ENCODE measurements around the gene TIE1.

The TIE1 gene

GRCh38 chr1:43292216-43292615 is 8.6 kb upstream of the TIE1 start:
- Histone ChIP-seq H3K9ac (ENCODE audit: low read length) (no peak overlapping the region), H3K4me2 (ENCODE audit: low read length) (no peak overlapping the region), H2AFZ (ENCODE audit: low read depth, low read length) (no peak overlapping the region), H3K27ac (ENCODE audit: low read length) (no peak overlapping the region), H3K9me3 (ENCODE audit: insufficient read depth, low read length) (no peaks in the 10 kb centered on the region), H3K4me1 (ENCODE audit: low read length) (0 out of 2 replicates have a peak, but pooled peaks cover 2% of the 10 kb centered on the region), H3K36me3 (replicated peaks; ENCODE audit: low read depth, low read length) (no peaks in the 10 kb centered on the region), H4K20me1 (ENCODE audit: insufficient read depth, low read length) (no peaks in the 10 kb centered on the region), H3K27me3 (ENCODE audit: low read depth, low read length) (peaks cover 12% of the 10 kb centered on the region), H3K4me3 (ENCODE audit: low read length) (no peak overlapping the region), H3K79me2 (ENCODE audit: low read length) (no peaks in the 10 kb centered on the region)
- TF ChIP-seq EZH2phosphoT487 (IDR thresholded peaks at IDR 0.05; ENCODE audit: low read depth), result no peak
- TF ChIP-seq CTCF (IDR thresholded peaks at IDR 0.05; ENCODE audit: low read depth, low read length), result no peak

GRCh38 chr1:43292679-43293078 is 8.1 kb upstream of the TIE1 start:
- peaks cover 9% of the 10 kb centered on the region for H3K27me3 ChIP-seq (ENCODE audit: low read depth, low read length)
- H3K4me1 ChIP-seq (ENCODE audit: low read length), result 0 out of 2 replicates have a peak, but pooled peaks cover 2% of the 10 kb centered on the region
- no peaks in the 10 kb centered on the region for H4K20me1 ChIP-seq (ENCODE audit: insufficient read depth, low read length)
- no peaks in the 10 kb centered on the region for H3K9me3 ChIP-seq (ENCODE audit: insufficient read depth, low read length)
- no peak overlapping the region for H3K4me3 ChIP-seq (ENCODE audit: low read length)
- H3K27ac ChIP-seq (ENCODE audit: low read length), result no peak overlapping the region
- H3K79me2 ChIP-seq (ENCODE audit: low read length), result no peaks in the 10 kb centered on the region
- no peaks in the 10 kb centered on the region for H3K36me3 ChIP-seq (replicated peaks; ENCODE audit: low read depth, low read length)
- TF ChIP-seq CTCF (IDR thresholded peaks at IDR 0.05; ENCODE audit: low read depth, low read length) (no peak), EZH2phosphoT487 (IDR thresholded peaks at IDR 0.05; ENCODE audit: low read depth) (no peak)
- H3K9ac ChIP-seq (ENCODE audit: low read length), result no peak overlapping the region
- no peak overlapping the region for H3K4me2 ChIP-seq (ENCODE audit: low read length)
- no peak overlapping the region for H2AFZ ChIP-seq (ENCODE audit: low read depth, low read length)

- no peak overlapping the region for H2AFZ ChIP-seq (ENCODE audit: low read depth, low read length)
- no peaks in the 10 kb centered on the region for H3K79me2 ChIP-seq (ENCODE audit: low read length)
- H3K9me3 ChIP-seq (ENCODE audit: insufficient read depth, low read length), result no peaks in the 10 kb centered on the region
- no peak overlapping the region for H3K4me2 ChIP-seq (ENCODE audit: low read length)
- no peak for TF ChIP-seq EZH2phosphoT487 (IDR thresholded peaks at IDR 0.05; ENCODE audit: low read depth)
- no peak for TF ChIP-seq CTCF (IDR thresholded peaks at IDR 0.05; ENCODE audit: low read depth, low read length)
- H3K4me3 ChIP-seq (ENCODE audit: low read length), result no peak overlapping the region
- H3K36me3 ChIP-seq (replicated peaks; ENCODE audit: low read depth, low read length), result no peaks in the 10 kb centered on the region
- no peaks in the 10 kb centered on the region for H4K20me1 ChIP-seq (ENCODE audit: insufficient read depth, low read length)
- no peak overlapping the region for H3K27ac ChIP-seq (ENCODE audit: low read length)
- H3K27me3 ChIP-seq (ENCODE audit: low read depth, low read length), result peaks cover 4% of the 10 kb centered on the region
- no peak overlapping the region for H3K9ac ChIP-seq (ENCODE audit: low read length)
- 0 out of 2 replicates have a peak, but pooled peaks cover 2% of the 10 kb centered on the region for H3K4me1 ChIP-seq (ENCODE audit: low read length)
Observed at GRCh38 chr1:43293176-43293575, 7.6 kb upstream of the TIE1 start.

- Histone ChIP-seq H3K9me3 (ENCODE audit: insufficient read depth, low read length) (no peaks in the 10 kb centered on the region), H3K9ac (ENCODE audit: low read length) (no peak overlapping the region), H3K36me3 (replicated peaks; ENCODE audit: low read depth, low read length) (no peaks in the 10 kb centered on the region), H3K4me2 (ENCODE audit: low read length) (no peak overlapping the region), H4K20me1 (ENCODE audit: insufficient read depth, low read length) (no peaks in the 10 kb centered on the region), H3K4me3 (ENCODE audit: low read length) (no peak overlapping the region), H3K27me3 (ENCODE audit: low read depth, low read length) (no peaks in the 10 kb centered on the region; the same call in 1 of the 2 replicates), H3K79me2 (ENCODE audit: low read length) (no peaks in the 10 kb centered on the region), H3K4me1 (ENCODE audit: low read length) (0 out of 2 replicates have a peak, but pooled peaks cover 2% of the 10 kb centered on the region), H2AFZ (ENCODE audit: low read depth, low read length) (no peak overlapping the region), H3K27ac (ENCODE audit: low read length) (no peak overlapping the region)
- TF ChIP-seq CTCF (IDR thresholded peaks at IDR 0.05; ENCODE audit: low read depth, low read length), result no peak
- no peak for TF ChIP-seq EZH2phosphoT487 (IDR thresholded peaks at IDR 0.05; ENCODE audit: low read depth)
Observed at GRCh38 chr1:43293896-43294760, 6.7 kb upstream of the TIE1 start.

All from OCI-LY3 (cell line).